AG09309 (cell line): ENCODE data around the gene IL15RA.

ENCODE experiments used
- DNase-seq: peaks from one replicate; pipeline ENCODE4 v3.0.0-alpha.2; 2010; ENCODE audit warnings: low read depth
- H3K4me3 ChIP-seq: 2 replicates; pipeline ENCODE4 v1.5.1; 2011; ENCODE audit warnings: mild to moderate bottlenecking, low read depth, low read length, moderate library complexity; ENCODE audit not compliant: control insufficient read depth
- TF ChIP-seq, protein P1 (sequence below): IDR thresholded peaks from 2 replicates; pipeline ENCODE4 v1.5.1; 2011; ENCODE audit warnings: mild to moderate bottlenecking, low read depth, low read length, inconsistent platforms; ENCODE audit not compliant: insufficient read depth, control insufficient read depth; ENCODE audit errors: missing control alignments

Gene IL15RA

DNA sequence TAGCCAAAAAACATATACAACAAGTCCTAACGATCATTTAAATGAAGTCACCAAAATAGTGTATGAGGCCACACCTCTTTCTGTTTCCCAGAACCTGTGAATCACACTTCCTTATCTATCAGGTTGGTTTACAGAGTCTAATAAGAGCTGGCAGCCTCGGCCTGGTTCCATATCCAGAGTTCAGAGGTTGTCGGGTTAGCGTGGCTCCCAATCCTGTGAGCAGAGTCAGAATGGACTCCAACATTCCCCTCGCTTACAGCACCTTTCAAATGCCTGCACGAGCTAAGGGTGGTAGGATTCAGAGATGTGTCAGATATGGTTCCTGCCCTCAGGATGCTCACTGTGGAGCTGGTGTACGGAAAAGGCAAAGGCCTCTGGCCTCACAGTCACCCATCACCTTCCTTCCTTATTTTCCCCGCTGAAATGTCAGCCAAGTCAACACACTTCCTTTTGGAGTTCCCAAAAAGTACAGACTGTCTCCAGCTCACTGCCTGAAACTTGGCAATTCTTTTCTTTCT lies 6.0 kb downstream of the IL15RA start:
- TF ChIP-seq, protein P1, sequence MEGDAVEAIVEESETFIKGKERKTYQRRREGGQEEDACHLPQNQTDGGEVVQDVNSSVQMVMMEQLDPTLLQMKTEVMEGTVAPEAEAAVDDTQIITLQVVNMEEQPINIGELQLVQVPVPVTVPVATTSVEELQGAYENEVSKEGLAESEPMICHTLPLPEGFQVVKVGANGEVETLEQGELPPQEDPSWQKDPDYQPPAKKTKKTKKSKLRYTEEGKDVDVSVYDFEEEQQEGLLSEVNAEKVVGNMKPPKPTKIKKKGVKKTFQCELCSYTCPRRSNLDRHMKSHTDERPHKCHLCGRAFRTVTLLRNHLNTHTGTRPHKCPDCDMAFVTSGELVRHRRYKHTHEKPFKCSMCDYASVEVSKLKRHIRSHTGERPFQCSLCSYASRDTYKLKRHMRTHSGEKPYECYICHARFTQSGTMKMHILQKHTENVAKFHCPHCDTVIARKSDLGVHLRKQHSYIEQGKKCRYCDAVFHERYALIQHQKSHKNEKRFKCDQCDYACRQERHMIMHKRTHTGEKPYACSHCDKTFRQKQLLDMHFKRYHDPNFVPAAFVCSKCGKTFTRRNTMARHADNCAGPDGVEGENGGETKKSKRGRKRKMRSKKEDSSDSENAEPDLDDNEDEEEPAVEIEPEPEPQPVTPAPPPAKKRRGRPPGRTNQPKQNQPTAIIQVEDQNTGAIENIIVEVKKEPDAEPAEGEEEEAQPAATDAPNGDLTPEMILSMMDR, result no peak
- H3K4me3 ChIP-seq, result no peak overlapping the region
- DNase-seq, result no peak

DNA sequence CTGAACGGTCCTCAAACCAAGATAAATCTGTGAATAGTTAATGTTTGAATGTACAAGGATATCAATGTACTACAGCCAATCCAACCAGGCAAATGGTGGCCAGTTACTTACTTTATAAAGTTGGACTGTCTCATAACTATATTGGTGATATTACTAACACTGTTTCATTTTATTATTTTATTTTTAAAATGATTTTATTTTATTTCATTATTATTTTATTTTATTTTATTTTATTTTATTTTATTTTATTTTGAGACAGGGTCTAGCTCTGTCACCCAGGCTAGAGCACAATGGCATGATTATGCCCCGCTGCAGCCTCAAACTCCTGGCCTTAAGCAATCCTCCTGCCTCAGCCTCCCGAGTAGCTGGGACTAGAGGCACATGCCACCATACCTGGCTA lies 6.8 kb downstream of the IL15RA start:
- DNase-seq, result no peak
- TF ChIP-seq, protein P1, result no peak
- H3K4me3 ChIP-seq, result no peak overlapping the region

DNA sequence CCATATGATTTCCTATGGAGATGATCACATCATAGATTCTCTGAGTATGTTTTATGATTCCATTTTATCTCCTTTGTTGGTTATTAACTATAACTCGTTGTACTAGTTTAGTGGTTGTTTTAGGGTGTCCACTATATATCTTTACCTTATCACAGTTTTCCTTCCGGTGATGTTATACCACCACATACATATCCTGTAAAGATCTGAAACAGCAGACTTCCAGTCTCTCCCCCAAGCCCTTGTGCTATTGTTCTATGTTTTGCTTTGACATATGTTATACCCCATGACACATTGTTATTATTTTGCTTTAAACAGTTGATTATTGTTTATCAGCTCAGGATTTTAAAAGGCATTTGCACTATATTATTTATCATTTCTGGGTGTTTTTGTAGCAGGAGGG lies 7.3 kb downstream of the IL15RA start:
- H3K4me3 ChIP-seq, result no peak overlapping the region
- TF ChIP-seq, protein P1, result no peak
- DNase-seq, result no peak

DNA sequence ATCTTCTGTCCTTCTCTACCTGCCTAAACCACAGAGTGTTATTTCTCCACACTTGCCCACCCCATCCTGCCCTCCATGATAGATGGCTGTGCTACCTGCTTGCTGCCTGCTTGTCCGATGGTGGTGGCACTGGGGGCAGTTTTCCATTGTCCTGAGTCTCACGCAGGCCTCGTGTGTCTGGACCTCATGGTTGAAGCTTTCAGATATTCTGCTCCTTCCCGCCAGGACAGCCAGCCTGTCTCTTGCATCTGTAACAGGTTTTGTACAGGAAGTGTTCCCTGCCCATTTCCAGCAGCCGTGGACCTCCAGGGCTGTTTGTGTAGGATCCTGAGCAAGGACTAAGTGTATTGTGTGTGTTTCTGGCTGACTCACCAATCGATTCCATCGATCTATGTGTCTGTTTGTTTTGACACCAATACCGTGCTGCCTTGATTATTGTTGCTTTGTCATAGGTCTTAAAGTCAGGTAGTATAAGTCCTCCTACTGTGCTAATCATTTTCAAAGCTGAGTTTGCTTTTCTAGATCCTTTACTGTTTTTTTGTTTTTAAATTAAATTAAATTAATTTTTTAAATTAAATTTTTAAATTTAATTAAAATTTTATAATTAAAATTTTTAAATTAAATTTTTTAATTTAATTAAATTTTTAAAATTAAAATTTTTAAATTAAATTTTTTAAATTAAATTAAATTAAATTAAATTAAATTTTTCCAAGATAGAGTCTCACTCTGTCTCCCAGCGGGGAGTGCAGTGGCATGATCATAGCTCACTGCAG lies 8.5 kb downstream of the IL15RA start:
- H3K4me3 ChIP-seq, result no peak overlapping the region
- no peak for DNase-seq
- TF ChIP-seq, protein P1, result no peak

DNA sequence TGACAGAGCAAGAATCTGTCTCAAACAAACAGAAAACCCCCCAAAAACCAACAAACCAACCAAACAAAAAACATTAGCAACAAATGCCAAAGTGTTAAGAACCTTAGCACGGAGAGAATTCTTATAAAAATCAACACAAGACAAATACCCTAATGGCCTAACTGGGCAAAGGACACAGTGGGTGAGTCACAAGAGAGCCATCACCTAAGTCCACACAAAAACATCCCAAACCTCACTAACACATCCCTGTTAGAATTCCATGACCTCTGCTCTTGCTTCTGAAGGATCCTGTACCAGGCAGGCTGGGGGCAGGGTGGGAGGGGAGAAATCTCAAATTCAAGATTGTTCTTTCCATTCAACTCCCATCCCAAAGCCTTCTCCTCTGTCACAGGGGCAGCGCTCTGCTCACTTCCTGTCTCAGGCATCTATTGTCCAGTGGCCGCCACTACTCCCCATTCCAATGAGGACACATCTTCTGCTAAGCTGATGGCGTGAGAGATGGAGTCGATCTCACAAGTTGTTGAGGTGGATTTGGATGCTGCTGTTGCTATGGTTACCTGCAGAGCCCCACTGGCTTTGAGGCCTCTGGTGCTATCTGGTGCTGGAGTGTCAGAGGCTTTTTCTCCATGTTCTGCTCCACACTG lies 9.2 kb downstream of the IL15RA start:
- H3K4me3 ChIP-seq, result no peak overlapping the region
- DNase-seq, result no peak
- TF ChIP-seq, protein P1, result no peak

DNA sequence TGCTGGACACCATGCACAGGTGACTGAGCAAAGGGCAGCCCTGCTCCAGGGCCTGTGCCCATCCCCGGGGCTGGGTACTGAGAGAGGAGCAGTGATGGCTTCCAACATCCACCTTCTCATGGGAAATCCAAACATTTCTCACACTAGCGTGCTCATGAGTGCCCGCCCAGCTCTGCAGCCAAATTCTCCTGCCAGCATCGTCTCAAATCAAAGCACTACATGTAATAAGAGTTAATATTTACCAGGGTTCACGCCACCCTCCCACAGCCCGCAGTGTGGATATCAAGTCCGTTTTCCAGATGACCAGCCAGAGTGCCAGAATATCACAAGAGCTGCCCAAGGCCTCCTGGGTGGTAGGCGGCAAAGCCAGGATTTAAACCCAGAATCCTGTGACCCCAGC lies 12.1 kb downstream of the IL15RA start:
- no peak overlapping the region for H3K4me3 ChIP-seq
- no peak for DNase-seq
- TF ChIP-seq, protein P1, result no peak
